Sciatic nerve (tissue), 2 donors: Measurements from ENCODE around the gene MREG. TPM values are rescaled to one million over a fixed set of nuclear protein-coding genes. Genes with fewer than 3 reads are reported as not detected.

Source experiments
- ATAC-seq: fragments of 200-7000 bp; cut with Tn5 transposase; one replicate; pipeline ENCODE4 v1.9.1; 2020; ENCODE audit warnings: mild to moderate bottlenecking, moderate library complexity
- DNase-seq: peaks from one replicate; pipeline ENCODE4 v3.0.0-alpha.2; 2020; ENCODE audit warnings: low spot score
- intact Hi-C: fragments of 100-400 bp; cut with DNase I; formaldehyde crosslinking; loops from one replicate; pipeline ENCODE4 v1.14.2; 2022
- total RNA-seq: library from RNA; stranded (reverse); fragmentation: NEBNext Ultra II Directional; extraction: Animal tissue kit (Norgen Biotek cat#: 25700); gene quantifications from one replicate; pipeline ENCODE4 v1.2.1, GENCODE V29; 2021
- donor health status: DM: no; HTN: no; CAD: no.
- donor health status: DM: no; HTN: no; CAD: no.

Gene MREG
- 5.9 TPM for total RNA-seq

GRCh38 chr2:216013080-216013909 lies at the start of gene MREG:
Gene MREG, minus strand, starts transcription at chr2:216013551. Its CDS starts 224 bp downstream, at chr2:216013327.
- DNase-seq (peak; percentile 84), ATAC-seq (peak; percentile 80)

GRCh38 chr2:216059233-216059834 lies 46.0 kb upstream of the MREG start:
- intact Hi-C loops = no loop called here
- DNase-seq (no peak), ATAC-seq (no peak)

More at GRCh38 chr2:216013080-216013909, at the start of gene MREG:
- intact Hi-C loops = no loop called here

GRCh38 chr2:216057688-216058193 lies 44.4 kb upstream of the MREG start:
- ATAC-seq (peak; percentile 90), DNase-seq (no peak)
- intact Hi-C loops = no loop called here

GRCh38 chr2:216056739-216057138 lies 43.4 kb upstream of the MREG start:
- ATAC-seq (no peak), DNase-seq (no peak)
- intact Hi-C loops = no loop called here

- intact Hi-C loops = no loop called here
- no peak for DNase-seq
- ATAC-seq = no peak
Measured at GRCh38 chr2:216055680-216056079, 42.3 kb upstream of the MREG start.

- no peak for DNase-seq
- intact Hi-C loops = no loop called here
- no peak for ATAC-seq
Measured at GRCh38 chr2:216052420-216052819, 39.1 kb upstream of the MREG start.

GRCh38 chr2:216051350-216051749 lies 38.0 kb upstream of the MREG start:
- no peak for DNase-seq

GRCh38 chr2:216049452-216049851 lies 36.1 kb upstream of the MREG start:
- ATAC-seq (no peak), DNase-seq (no peak)
- intact Hi-C loops = no loop called here

More at GRCh38 chr2:216051350-216051749, 38.0 kb upstream of the MREG start:
- intact Hi-C loops = no loop called here
- ATAC-seq = no peak

- intact Hi-C loops = no loop called here
- ATAC-seq (no peak), DNase-seq (no peak)
Measured at GRCh38 chr2:216047397-216047796, 34.0 kb upstream of the MREG start.

- intact Hi-C loops = no loop called here
- no peak for ATAC-seq
- no peak for DNase-seq
Measured at GRCh38 chr2:216044883-216045486, 31.6 kb upstream of the MREG start.

GRCh38 chr2:216043949-216044348 lies 30.6 kb upstream of the MREG start:
- no peak for ATAC-seq
- intact Hi-C loops = no loop called here

GRCh38 chr2:216041438-216041837 lies 28.1 kb upstream of the MREG start:
- intact Hi-C loops = no loop called here
- ATAC-seq = no peak

More at GRCh38 chr2:216043949-216044348, 30.6 kb upstream of the MREG start:
- no peak for DNase-seq

GRCh38 chr2:216039918-216040317 lies 26.6 kb upstream of the MREG start:
- ATAC-seq = no peak
- no peak for DNase-seq
- intact Hi-C loops = no loop called here

More at GRCh38 chr2:216041438-216041837, 28.1 kb upstream of the MREG start:
- no peak for DNase-seq

GRCh38 chr2:216034065-216034464 lies 20.7 kb upstream of the MREG start:
- intact Hi-C loops = no loop called here
- ATAC-seq = peak; percentile 67
- peak; percentile 73 for DNase-seq

- ATAC-seq (no peak), DNase-seq (no peak)
- intact Hi-C loops = no loop called here
Measured at GRCh38 chr2:216033403-216033802, 20.1 kb upstream of the MREG start.

GRCh38 chr2:216031960-216032689 lies 18.8 kb upstream of the MREG start:
- intact Hi-C loops = no loop called here
- ATAC-seq = no peak
- DNase-seq = no peak

- ATAC-seq (no peak), DNase-seq (no peak)
- intact Hi-C loops = no loop called here
Measured at GRCh38 chr2:216030216-216030615, 16.9 kb upstream of the MREG start.

- DNase-seq (no peak), ATAC-seq (no peak)
- intact Hi-C loops = no loop called here
Measured at GRCh38 chr2:216029416-216030129, 16.2 kb upstream of the MREG start.
